HG02884 (cell line): ENCODE data around the gene VWA3B.
"Not testable (repeated sequence)": the region's sequence is repeated elsewhere in the genome, so short reads cannot be mapped to it uniquely, and the experiment has no call there.

Experiments used
- ATAC-seq: cut with Tn5 transposase; IDR thresholded peaks from one replicate; pipeline ENCODE4 v1.9.1; 2021; ENCODE audit warnings: mild to moderate bottlenecking, moderate library complexity; ENCODE audit not compliant: unreplicated experiment

Gene VWA3B

DNA sequence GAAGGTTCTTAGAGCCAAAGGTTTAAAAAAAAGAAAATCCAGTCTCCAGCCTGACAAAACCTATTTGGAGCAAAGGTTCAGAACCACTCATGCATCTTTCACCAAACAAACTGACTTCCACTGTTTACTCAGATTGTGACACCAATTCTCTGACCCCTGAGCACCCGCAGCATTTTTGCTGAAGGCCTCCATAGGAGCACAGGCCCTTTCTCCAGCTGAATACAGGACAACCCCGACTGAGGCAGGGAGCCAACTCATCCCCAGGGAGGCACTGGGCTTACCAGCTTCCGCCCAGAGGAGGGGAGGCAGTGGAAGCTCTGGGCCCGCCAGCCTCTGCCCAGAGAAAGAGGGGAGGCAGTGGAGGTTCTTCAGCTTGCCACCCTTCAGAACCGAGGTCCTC lies 208.3 kb downstream of the VWA3B start:
- ATAC-seq = no peak

DNA sequence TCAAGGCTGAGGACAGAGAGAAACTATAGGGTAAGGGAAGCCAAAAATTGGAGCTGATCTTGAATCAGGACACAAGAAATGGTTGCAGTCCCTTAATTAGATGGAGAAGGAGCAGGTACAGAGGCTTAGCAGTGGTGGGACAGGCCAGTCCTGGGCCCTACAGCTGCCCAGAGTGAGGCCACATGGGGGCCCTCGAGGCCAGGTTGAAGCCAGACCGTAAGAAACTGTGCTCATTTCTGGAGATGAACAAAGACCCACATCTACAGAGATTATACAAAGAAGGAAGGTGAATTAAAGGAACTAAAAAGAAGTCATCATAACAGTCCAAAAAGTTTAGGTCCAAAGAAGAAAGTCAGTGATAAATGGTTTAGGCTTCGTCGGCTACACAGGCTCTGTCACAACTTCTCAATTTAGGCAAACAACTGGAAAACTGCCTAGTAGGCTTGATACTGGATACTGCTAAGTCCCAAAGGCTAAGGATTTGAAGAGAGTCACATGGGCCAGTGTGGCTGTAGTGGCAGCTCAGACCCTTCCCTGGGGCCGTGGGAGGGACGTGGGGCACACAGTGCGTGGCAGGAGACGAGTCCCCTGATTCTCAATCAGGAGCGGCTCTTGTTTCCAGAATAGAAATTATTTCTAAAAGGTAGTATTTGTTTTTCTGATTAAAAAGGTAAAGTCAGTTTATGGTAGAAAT lies 208.9 kb downstream of the VWA3B start:
- no peak for ATAC-seq

DNA sequence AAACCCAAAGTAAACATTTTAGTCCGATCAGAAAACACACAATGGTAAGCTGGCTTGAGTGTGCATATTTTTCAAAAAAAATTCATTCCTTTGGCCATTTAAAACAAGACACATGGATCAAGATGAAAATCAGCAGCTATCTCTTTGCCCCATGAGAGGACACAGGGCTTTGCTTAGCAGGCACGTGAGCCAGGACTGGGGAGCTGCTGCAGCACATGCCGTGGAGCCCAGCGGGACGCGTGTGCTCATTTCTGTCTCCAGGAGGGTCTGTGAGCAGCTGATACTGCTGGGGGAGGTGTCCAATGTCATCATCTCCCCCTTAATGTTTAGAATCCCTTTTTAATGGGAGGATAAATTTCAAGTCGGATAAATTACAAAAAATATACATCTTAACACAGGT lies 209.5 kb downstream of the VWA3B start:
- ATAC-seq = no peak

- ATAC-seq = no peak
Measured at GRCh38 chr2:98297817-98298682, 211.1 kb downstream of the VWA3B start.

- ATAC-seq = no peak
Measured at GRCh38 chr2:98298683-98299164, 211.8 kb downstream of the VWA3B start.

- no peak for ATAC-seq
Measured at GRCh38 chr2:98299211-98299905, 212.4 kb downstream of the VWA3B start.

DNA sequence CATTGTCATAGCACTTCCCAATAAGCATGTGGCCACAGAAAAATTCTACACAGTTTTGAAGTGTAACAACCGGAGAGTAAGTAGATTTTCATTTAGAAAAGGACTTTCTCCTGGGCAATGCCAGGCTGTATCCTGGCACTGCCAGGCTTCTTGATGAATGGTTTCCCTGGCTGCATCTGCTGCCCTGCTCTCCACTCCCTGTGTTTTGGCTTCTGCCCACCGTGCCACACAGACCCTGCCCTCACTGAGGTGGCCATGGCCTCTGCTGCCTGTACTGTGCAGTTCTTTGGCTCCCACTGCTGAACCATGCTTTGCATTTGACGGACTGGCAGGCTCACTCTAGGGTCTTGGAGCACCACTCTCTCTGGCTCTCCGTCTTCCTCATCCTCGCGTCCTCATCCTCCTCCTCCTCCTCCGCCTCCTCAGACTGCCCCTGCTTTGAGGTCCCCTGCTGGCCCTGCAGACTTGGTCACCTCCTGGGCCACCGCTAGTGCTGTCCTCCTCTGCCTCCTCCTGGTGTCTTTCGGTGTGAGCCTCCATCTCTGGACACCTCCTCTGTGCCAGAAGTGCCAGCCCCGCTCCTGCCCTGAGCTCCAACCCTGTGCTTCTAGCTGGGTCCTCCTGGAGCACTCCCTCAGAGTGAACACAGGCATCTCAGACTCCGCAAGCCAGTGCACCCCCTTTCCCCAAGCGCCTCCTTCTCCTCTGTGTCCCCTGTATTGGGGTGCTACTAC lies 213.3 kb downstream of the VWA3B start:
- ATAC-seq = no peak

GRCh38 chr2:98301469-98301868 lies 214.5 kb downstream of the VWA3B start:
- ATAC-seq = no peak

DNA sequence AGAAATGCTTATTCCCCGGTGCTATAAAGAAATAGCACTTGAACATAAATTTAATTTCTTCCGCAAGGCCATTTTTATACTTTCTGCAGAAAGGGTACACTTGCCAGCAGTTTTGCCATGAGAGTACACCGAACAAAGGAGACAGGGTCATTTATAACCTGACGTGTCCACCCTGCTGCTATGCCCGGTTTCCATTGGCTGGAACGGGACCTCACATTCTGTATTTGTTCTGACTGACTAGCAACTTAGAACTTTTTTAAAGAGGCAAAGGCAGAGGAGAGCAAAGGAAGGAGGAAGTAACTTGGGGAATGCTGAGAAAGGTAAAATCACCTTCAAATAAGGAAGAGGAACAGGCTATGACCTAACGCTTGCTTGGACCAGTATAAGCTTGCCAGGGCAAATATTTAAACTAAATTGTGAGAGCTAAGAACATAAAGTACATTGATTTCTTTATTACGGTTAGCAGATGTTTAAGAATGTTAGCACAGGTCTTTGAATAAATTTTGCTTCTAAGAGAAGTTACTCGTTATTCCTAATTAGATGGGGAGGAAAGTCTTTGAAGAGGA lies 220.2 kb downstream of the VWA3B start:
- ATAC-seq = not testable (repeated sequence)

- ATAC-seq = no peak
Measured at GRCh38 chr2:98308068-98308467, 221.1 kb downstream of the VWA3B start.

GRCh38 chr2:98308532-98308931 lies 221.6 kb downstream of the VWA3B start:
- no peak for ATAC-seq

DNA sequence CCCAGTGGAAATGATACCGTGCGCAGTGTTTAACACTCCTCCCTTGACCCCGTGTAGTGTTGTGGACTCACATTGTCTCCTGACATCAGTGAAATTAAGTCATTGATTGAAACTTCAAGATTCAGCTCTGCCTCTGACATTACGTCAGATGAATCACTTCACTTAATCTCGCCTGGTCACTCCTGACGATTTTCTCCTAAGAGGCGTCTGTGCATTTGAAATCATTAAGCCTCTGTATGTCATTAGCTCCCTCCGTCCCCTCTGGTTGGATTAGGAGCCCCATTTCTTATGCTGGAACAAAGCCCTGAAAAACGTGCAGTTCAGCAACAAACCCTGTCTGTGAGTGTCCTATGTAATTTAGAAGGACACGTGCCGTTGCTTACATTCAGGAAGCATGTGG lies 222.6 kb downstream of the VWA3B start:
- no peak for ATAC-seq

DNA sequence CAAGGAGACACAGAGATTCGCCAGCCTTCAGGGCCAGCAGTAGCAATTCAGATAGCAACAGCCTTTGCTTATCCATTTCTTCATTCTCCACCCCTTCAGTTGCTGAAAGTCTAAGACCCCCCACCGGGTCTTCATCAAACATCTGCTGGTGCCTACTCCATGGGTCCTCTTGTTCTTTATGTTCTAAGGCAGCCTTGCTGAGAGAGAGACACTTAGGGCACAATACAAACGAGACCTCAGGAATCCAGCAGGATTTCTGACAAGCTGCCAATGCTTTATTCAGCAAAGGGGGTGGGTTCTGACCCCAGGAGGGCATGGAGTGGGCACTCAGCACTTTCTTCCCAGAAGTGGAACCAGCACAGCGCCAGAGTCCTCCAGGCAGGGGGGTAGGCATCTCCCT lies 223.0 kb downstream of the VWA3B start:
- ATAC-seq = no peak

DNA sequence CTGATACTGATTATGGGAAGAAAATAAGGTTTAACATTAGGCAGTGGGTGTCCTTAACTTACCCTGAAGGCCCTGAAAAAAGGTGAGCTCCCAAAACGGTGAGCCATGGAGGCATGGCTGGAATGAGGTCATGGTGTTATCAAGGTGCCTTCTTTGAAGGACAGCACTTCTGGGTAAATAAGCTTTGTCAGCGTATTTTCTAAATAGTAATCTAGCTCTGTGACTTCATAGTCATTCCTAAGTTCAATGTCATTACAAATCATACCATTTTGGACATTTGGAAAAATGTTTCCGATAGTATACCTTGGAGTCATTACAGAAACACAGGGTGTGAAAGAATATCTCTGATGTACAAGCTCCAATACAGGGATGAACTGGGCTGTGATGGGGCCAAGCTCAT lies 224.1 kb downstream of the VWA3B start:
- no peak for ATAC-seq

DNA sequence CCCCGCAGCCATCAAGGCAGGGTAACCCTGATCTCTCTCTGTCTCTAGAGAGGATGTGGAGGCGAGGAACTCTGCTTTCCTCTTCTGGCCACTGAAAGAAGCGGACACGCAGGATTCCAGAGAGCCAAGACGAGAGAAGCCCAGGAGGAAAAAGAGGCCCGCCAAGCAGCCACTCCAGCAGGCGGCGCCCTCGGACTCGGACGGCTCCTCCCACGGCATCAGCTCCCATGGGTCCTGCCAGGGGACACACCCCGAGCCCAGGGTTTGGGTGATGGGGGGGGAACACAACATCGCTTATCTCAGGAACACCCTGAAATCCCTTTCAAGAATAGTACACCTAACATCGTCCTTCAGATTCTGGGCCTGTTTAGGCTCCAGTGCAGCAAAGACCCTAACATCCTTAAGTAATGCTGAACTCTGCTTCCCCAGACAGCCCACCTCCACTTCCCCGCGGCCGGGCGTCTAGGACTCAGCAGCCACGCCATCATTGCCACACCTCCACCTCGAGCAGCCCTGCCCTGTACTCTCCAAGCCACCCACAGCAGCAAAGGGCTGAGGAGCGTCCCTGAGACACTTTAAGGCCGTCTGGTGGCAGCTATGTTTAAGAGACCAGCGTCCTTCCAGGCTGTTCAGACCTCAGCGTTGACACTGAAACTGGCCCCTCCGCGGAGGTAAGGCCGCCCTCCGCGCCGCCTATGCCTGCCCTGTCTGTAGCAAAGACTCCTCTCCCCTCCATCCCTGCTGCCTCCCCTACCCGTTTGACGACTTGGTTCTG lies 225.0 kb downstream of the VWA3B start:
- no peak for ATAC-seq

GRCh38 chr2:98313492-98314250 lies 226.7 kb downstream of the VWA3B start:
- no peak for ATAC-seq

- ATAC-seq = no peak
Measured at GRCh38 chr2:98314251-98314650, 227.3 kb downstream of the VWA3B start.

DNA sequence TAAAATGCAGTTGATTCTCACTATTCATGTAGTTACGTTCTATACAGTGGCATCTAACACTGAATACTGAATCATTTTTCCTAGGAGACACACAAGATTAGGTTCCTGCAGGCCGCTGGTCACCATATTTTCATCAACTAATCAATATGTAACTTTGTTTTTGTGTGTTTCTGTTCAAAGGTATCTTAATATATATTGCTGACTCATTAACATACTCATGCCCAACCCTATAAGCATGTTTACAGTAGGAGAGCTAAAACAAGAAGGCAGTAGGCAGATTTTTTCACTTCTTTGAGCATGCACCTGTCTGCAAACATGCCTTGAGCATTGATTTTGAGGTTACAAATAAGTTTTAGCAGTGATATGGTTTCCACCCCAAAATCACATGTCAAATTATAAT lies 229.0 kb downstream of the VWA3B start:
- no peak for ATAC-seq

DNA sequence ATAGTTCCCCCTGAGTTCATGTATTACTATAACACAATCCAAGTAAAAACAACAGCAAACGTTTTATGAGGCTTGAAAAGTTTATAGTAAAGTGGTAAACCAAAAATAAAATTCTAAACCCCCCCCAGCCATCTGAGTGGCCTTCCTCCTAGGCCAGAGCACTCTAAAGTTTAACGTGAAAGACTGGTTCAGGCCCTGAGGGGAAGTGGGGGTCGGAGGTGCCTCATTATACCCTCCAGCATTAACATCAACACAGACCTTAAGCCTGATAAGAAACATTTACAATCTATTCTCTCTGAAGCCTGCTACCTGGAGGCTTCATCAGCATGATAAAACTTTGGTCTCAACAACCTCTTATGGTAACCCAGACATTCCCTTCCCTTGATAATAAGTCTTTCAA lies 230.2 kb downstream of the VWA3B start:
- ATAC-seq = no peak
